Activated CD4-positive, alpha-beta T cell treated with anti-CD3 and anti-CD28 coated beads, Interleukin-2, amount 50 U/mL, for 24 hours (primary cell): Measurements from ENCODE around the gene CHTF18.
A peak's percentile ranks its signal among the peaks of the same experiment; 100 is the strongest.
"Not testable (repeated sequence)": the region's sequence is repeated elsewhere in the genome, so short reads cannot be mapped to it uniquely, and the experiment has no call there.

Experiments
- DNase-seq, 2 donors: peaks; one replicate each; pipeline ENCODE4 v3.0.0-alpha.2; 2020; ENCODE audit warnings: low read depth in 1 of 2, low spot score in 1 of 2

Gene CHTF18

GRCh38 chr16:788399-789126 is at the start of gene CHTF18:
TSS of gene CHTF18 (plus strand) at chr16:788620. CDS start at chr16:788685, 65 bp downstream.
- DNase-seq, result peak; percentile 90 to 93

GRCh38 chr16:739560-740458 is 48.6 kb upstream of the CHTF18 start:
- no peak for DNase-seq

GRCh38 chr16:740459-740763 is 48.0 kb upstream of the CHTF18 start:
- no peak for DNase-seq

- peak; percentile 91 to 98 for DNase-seq
These were observed 47.5 kb upstream of the CHTF18 start, which contains the start of gene CIAO3 for GRCh38 chr16:740764-741505. TSS of gene CIAO3 (minus strand) at chr16:740997. CDS start at chr16:740985, 12 bp downstream.

- no peak for DNase-seq
These were observed 46.3 kb upstream of the CHTF18 start for GRCh38 chr16:741986-742629.

GRCh38 chr16:742894-743293 is 45.5 kb upstream of the CHTF18 start:
- not testable (repeated sequence) for DNase-seq

- no peak for DNase-seq
These were observed 44.5 kb upstream of the CHTF18 start for GRCh38 chr16:743794-744500.

- DNase-seq, result no peak
These were observed 42.7 kb upstream of the CHTF18 start for GRCh38 chr16:745739-746138.

- no peak for DNase-seq
These were observed 41.8 kb upstream of the CHTF18 start for GRCh38 chr16:746637-747036.

- no peak for DNase-seq
These were observed 40.3 kb upstream of the CHTF18 start for GRCh38 chr16:747978-748746.

GRCh38 chr16:749010-749409 is 39.4 kb upstream of the CHTF18 start:
- no peak for DNase-seq

- no peak for DNase-seq
These were observed 37.9 kb upstream of the CHTF18 start for GRCh38 chr16:750485-750884.

GRCh38 chr16:751152-752006 is 37.0 kb upstream of the CHTF18 start:
- no peak for DNase-seq

GRCh38 chr16:752007-752312 is 36.5 kb upstream of the CHTF18 start:
- DNase-seq, result no peak

GRCh38 chr16:754121-754607 is 34.3 kb upstream of the CHTF18 start:
- not testable (repeated sequence) for DNase-seq

- no peak for DNase-seq
These were observed 33.8 kb upstream of the CHTF18 start for GRCh38 chr16:754656-755055.

GRCh38 chr16:756428-756827 is 32.0 kb upstream of the CHTF18 start:
- DNase-seq, result no peak

GRCh38 chr16:759110-759910 is 29.1 kb upstream of the CHTF18 start:
- no peak for DNase-seq
